Kidney (tissue), 14 donors: ENCODE data around the gene PGBD2. TPM values are rescaled to one million over a fixed set of nuclear protein-coding genes. Genes with fewer than 3 reads are reported as not detected.
A peak's percentile ranks its signal among the peaks of the same experiment; 100 is the strongest.

Experiments used
- DNase-seq, 5 donors: peaks; one replicate each; pipeline ENCODE4 v3.0.0-alpha.2; 2013 to 2020
- FAIRE-seq: peaks from 2 replicates; lab custom pipeline; 2012; peaks lifted over from hg19 to GRCh38; lab: Jason Lieb, UNC
- H3K27ac ChIP-seq, 2 donors: one replicate each; pipeline ENCODE4 v1.7.0; 2013; ENCODE audit warnings: low read depth in 2 of 2, low read length in 2 of 2, inconsistent platforms in 1 of 2
- H3K27me3 ChIP-seq: one replicate; pipeline ENCODE4 v1.7.1; 2013; ENCODE audit warnings: low read length, inconsistent platforms; ENCODE audit not compliant: control insufficient read depth, insufficient read depth
- H3K36me3 ChIP-seq, 3 donors: one replicate each; pipeline versions ENCODE4 v1.7.0 to v1.7.1; 2013; ENCODE audit warnings: low read length in 3 of 3, control low read depth in 1 of 3, inconsistent platforms in 1 of 3; ENCODE audit not compliant: insufficient read depth in 3 of 3, control insufficient read depth in 2 of 3
- H3K4me1 ChIP-seq, 3 donors: one replicate each; pipeline versions ENCODE4 v1.7.0 to v1.7.1; 2013; ENCODE audit warnings: low read length in 3 of 3, inconsistent platforms in 1 of 3, low read depth in 1 of 3; ENCODE audit not compliant: control insufficient read depth in 2 of 3, insufficient read depth in 2 of 3
- H3K4me3 ChIP-seq, 3 donors: one replicate each; pipeline versions ENCODE4 v1.7.0 to v1.8.1; 2013; ENCODE audit warnings: low read length in 3 of 3, control low read depth in 1 of 3, inconsistent platforms in 1 of 3
- H3K9ac ChIP-seq, 3 donors: one replicate each; pipeline versions ENCODE4 v1.7.0 to v1.7.1; 2013; ENCODE audit warnings: low read length in 3 of 3, control low read depth in 1 of 3, inconsistent platforms in 1 of 3
- H3K9me3 ChIP-seq, 3 donors: one replicate each; pipeline versions ENCODE4 v1.7.0 to v1.7.1; 2013; ENCODE audit warnings: low read length in 3 of 3, control low read depth in 1 of 3, inconsistent platforms in 1 of 3; ENCODE audit not compliant: control insufficient read depth in 2 of 3, insufficient read depth in 1 of 3
- intact Hi-C: fragments of 100-400 bp; cut with DNase I; formaldehyde crosslinking; loops from one replicate; pipeline ENCODE4 v1.11.1; 2022
- polyA plus RNA-seq: library from polyadenylated mRNA; stranded (reverse); fragments of 350-450 nt; fragmentation: Illumina TruSeq; extraction: RNeasy Lipid Tissue Mini Kit (QIAGEN cat#74804); gene quantifications from one replicate; pipeline ENCODE4 v1.2.3, GENCODE V29; 2014; ENCODE audit warnings: low read depth, low replicate concordance; ENCODE audit not compliant: insufficient read depth
- total RNA-seq: library from RNA; stranded (reverse); fragmentation: NEBNext Ultra II Directional; extraction: Animal tissue kit (Norgen Biotek cat#: 25700); gene quantifications from one replicate; pipeline ENCODE4 v1.2.1, GENCODE V29; 2021
- TF ChIP-seq, protein P1 (sequence below): IDR thresholded peaks from 3 replicates; pipeline ENCODE4 v1.5.1; 2012; ENCODE audit warnings: mild to moderate bottlenecking, moderate library complexity, borderline replicate concordance; ENCODE audit not compliant: insufficient read depth; ENCODE audit errors: extremely low read depth
- donor health status: control.
- donor health status: control.
- donor health status: control.
- donor health status: control.
- donor health status: control.
- donor health status: DM: yes; HTN: yes; CAD: no.
- donor health status: Normal renal cell carcinoma (clear cell type).

Gene PGBD2
- total and polyA plus RNA-seq, 2 donors from 2014 or later: 3.4 to 6.9 TPM

DNA sequence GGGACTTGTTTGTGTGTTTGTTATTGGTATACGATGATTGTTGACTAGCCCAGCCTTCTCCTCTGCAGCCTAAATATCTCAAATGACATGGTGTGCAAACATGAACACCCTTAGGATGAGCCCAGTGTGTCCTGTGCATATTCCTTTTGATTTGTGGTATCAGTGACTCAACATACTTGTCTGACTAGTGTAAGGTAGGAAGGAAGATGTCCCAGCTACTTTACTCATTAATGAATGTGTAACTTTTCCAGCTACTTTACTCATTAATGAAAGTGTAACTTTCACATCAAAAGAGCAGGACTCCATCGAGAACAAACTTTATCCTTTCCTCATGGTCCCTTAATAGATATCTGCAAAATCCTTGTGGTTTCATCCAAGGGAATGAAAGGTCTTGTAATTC is 44.4 kb upstream of the PGBD2 start:
- no peak for FAIRE-seq
- intact Hi-C loops: no loop called here
- no peak overlapping the region for H3K27ac ChIP-seq
- H3K4me1 ChIP-seq: peaks cover 0 to 27% (median 4%) of the 10 kb centered on the region in 3 donors
- H3K27me3 ChIP-seq: no peaks in the 10 kb centered on the region
- H3K9ac ChIP-seq: no peak overlapping the region
- H3K9me3 ChIP-seq: no peaks in the 10 kb centered on the region
- H3K4me3 ChIP-seq: no peak overlapping the region
- TF ChIP-seq, protein P1, sequence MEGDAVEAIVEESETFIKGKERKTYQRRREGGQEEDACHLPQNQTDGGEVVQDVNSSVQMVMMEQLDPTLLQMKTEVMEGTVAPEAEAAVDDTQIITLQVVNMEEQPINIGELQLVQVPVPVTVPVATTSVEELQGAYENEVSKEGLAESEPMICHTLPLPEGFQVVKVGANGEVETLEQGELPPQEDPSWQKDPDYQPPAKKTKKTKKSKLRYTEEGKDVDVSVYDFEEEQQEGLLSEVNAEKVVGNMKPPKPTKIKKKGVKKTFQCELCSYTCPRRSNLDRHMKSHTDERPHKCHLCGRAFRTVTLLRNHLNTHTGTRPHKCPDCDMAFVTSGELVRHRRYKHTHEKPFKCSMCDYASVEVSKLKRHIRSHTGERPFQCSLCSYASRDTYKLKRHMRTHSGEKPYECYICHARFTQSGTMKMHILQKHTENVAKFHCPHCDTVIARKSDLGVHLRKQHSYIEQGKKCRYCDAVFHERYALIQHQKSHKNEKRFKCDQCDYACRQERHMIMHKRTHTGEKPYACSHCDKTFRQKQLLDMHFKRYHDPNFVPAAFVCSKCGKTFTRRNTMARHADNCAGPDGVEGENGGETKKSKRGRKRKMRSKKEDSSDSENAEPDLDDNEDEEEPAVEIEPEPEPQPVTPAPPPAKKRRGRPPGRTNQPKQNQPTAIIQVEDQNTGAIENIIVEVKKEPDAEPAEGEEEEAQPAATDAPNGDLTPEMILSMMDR: no peak
- DNase-seq: no peak
- no peaks in the 10 kb centered on the region for H3K36me3 ChIP-seq

GRCh38 chr1:248862695-248862997 is 43.4 kb upstream of the PGBD2 start:
- Histone ChIP-seq H3K36me3 (no peaks in the 10 kb centered on the region), H3K4me1 (peaks cover 0 to 24% (median 4%) of the 10 kb centered on the region in 3 donors), H3K4me3 (peak overlapping the region in 2 of 3 donors; percentile 75 to 76), H3K27me3 (no peaks in the 10 kb centered on the region), H3K9me3 (no peaks in the 10 kb centered on the region), H3K27ac (no peak overlapping the region), H3K9ac (peak overlapping the region in 2 of 3 donors; percentile 45 to 70)
- FAIRE-seq: no peak
- DNase-seq: no peak
- TF ChIP-seq, protein P1: no peak
- intact Hi-C loops: no loop called here

- no peak for FAIRE-seq
- peak overlapping the region in 2 of 3 donors; percentile 45 to 70 for H3K9ac ChIP-seq
Measured at GRCh38 chr1:248862998-248863881, 42.8 kb upstream of the PGBD2 start.

More at GRCh38 chr1:248862998-248863881, 42.8 kb upstream of the PGBD2 start:
- H3K36me3 ChIP-seq: no peaks in the 10 kb centered on the region
- H3K27ac ChIP-seq: peak overlapping the region in 1 of 2 donors; percentile 7
- peak; percentile 91 to 95 (median 94) for DNase-seq
- H3K27me3 ChIP-seq: no peaks in the 10 kb centered on the region
- peak overlapping the region; percentile 51 to 76 (median 75) for H3K4me3 ChIP-seq
- intact Hi-C loops: no loop called here
- H3K4me1 ChIP-seq: peaks cover 0 to 18% (median 4%) of the 10 kb centered on the region in 3 donors
- TF ChIP-seq, protein P1: no peak
- no peaks in the 10 kb centered on the region for H3K9me3 ChIP-seq
